PC-9 (cell line): ENCODE data around the gene FAH.

Experiments
- EZH2 ChIP-seq: fragments of 200-600 bp; sonication (generic); IDR thresholded peaks from 2 replicates; pipeline ENCODE4 v1.8.0; 2017; ENCODE audit warnings: antibody characterized with exemption, low read depth
- TF ChIP-seq, protein P1 (sequence below): fragments of 200-600 bp; sonication (generic); conservative IDR thresholded peaks from 2 replicates; pipeline ENCODE4 v1.6.1; 2017; ENCODE audit warnings: mixed run types, antibody characterized with exemption, mild to moderate bottlenecking, moderate library complexity

DNA sequence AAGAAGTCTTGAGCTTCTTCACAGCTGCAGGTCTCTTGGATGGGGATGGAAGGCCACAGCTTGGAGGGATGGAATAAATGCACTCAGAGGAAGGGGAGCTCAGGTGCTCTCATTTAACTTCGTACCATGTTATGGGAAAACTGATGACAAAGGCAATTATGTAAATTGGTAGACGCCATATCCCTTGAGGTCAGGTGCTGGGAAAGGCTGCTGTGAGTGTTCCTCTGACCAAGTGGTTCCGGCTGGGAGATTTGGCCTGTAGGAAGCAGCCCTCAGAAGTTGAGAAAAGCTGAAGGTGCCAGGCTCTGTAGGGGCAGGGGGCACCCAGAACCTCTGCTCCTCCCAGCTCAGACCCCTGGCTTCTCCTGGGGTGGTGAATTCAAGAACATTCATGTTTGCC lies 47.1 kb downstream of the FAH start:
- TF ChIP-seq, protein P1, sequence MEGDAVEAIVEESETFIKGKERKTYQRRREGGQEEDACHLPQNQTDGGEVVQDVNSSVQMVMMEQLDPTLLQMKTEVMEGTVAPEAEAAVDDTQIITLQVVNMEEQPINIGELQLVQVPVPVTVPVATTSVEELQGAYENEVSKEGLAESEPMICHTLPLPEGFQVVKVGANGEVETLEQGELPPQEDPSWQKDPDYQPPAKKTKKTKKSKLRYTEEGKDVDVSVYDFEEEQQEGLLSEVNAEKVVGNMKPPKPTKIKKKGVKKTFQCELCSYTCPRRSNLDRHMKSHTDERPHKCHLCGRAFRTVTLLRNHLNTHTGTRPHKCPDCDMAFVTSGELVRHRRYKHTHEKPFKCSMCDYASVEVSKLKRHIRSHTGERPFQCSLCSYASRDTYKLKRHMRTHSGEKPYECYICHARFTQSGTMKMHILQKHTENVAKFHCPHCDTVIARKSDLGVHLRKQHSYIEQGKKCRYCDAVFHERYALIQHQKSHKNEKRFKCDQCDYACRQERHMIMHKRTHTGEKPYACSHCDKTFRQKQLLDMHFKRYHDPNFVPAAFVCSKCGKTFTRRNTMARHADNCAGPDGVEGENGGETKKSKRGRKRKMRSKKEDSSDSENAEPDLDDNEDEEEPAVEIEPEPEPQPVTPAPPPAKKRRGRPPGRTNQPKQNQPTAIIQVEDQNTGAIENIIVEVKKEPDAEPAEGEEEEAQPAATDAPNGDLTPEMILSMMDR = no peak
- TF ChIP-seq EZH2 = no peak
